Renal pelvis (tissue), 12 donors: Measurements from ENCODE around the gene PEBP1. TPM values are rescaled to one million over a fixed set of nuclear protein-coding genes. Genes with fewer than 3 reads are reported as not detected.

Experiments
- DNase-seq: peaks from one replicate; pipeline ENCODE4 v3.0.0-alpha.2; 2013
- long read RNA-seq, 16 experiments: transcript quantifications; one replicate each; lab custom pipeline, GENCODE V29; 2026
- polyA plus RNA-seq, 3 donors: library from polyadenylated mRNA; unstranded; fragments of 120-200 nt; gene quantifications; one replicate each; pipeline ENCODE4 v1.2.1, GENCODE V29; 2013; ENCODE audit not compliant: insufficient read length in 3 of 3

The PEBP1 gene
- polyA plus RNA-seq: 100 to 1,000 TPM; 302 to 348 (median 328) TPM
- long read RNA-seq, donor 1, transcript PEBP1-201 (4 exons, 1,697 nt): major isoform, 262 of 299 reads
- long read RNA-seq, donor 1, partial matches to known transcripts: 5 of 299 reads
- long read RNA-seq, donor 1, other reads (novel, unspliced or antisense): 32 of 299 reads
- long read RNA-seq, donor 2, transcript PEBP1-201 (4 exons, 1,697 nt): major isoform, 345 of 400 reads
- long read RNA-seq, donor 2, partial matches to known transcripts: 20 of 400 reads
- long read RNA-seq, donor 2, other reads (novel, unspliced or antisense): 35 of 400 reads
- long read RNA-seq, donor 3, transcript PEBP1-201 (4 exons, 1,697 nt): major isoform, 273 of 311 reads
- long read RNA-seq, donor 3, partial matches to known transcripts: 21 of 311 reads
- long read RNA-seq, donor 3, other reads (novel, unspliced or antisense): 17 of 311 reads
- long read RNA-seq, donor 4, transcript PEBP1-201 (4 exons, 1,697 nt): major isoform, 377 of 444 reads
- long read RNA-seq, donor 4, partial matches to known transcripts: 30 of 444 reads
- long read RNA-seq, donor 4, other reads (novel, unspliced or antisense): 37 of 444 reads
- long read RNA-seq, donor 5, transcript PEBP1-201 (4 exons, 1,697 nt): major isoform, 198 of 226 reads
- long read RNA-seq, donor 5, partial matches to known transcripts: 5 of 226 reads
- long read RNA-seq, donor 5, other reads (novel, unspliced or antisense): 23 of 226 reads
- long read RNA-seq, donor 6, transcript PEBP1-201 (4 exons, 1,697 nt): major isoform, 227 of 254 reads
- long read RNA-seq, donor 6, partial matches to known transcripts: 0 of 254 reads
- long read RNA-seq, donor 6, other reads (novel, unspliced or antisense): 27 of 254 reads
- long read RNA-seq, donor 7, transcript PEBP1-201 (4 exons, 1,697 nt): major isoform, 331 of 835 reads
- long read RNA-seq, donor 7, partial matches to known transcripts: 471 of 835 reads
- long read RNA-seq, donor 7, other reads (novel, unspliced or antisense): 33 of 835 reads
- long read RNA-seq, donor 8, transcript PEBP1-201 (4 exons, 1,697 nt): major isoform, 97 of 224 reads
- long read RNA-seq, donor 8, partial matches to known transcripts: 120 of 224 reads
- long read RNA-seq, donor 8, other reads (novel, unspliced or antisense): 7 of 224 reads
- long read RNA-seq, donor 9, transcript PEBP1-201 (4 exons, 1,697 nt): major isoform, 394 of 443 reads
- long read RNA-seq, donor 9, partial matches to known transcripts: 19 of 443 reads
- long read RNA-seq, donor 9, other reads (novel, unspliced or antisense): 30 of 443 reads
- long read RNA-seq, donor 10, transcript PEBP1-201 (4 exons, 1,697 nt): major isoform, 272 of 319 reads
- long read RNA-seq, donor 10, partial matches to known transcripts: 20 of 319 reads
- long read RNA-seq, donor 10, other reads (novel, unspliced or antisense): 27 of 319 reads
- long read RNA-seq, donor 11, transcript PEBP1-201 (4 exons, 1,697 nt): major isoform, 180 of 607 reads
- long read RNA-seq, donor 11, partial matches to known transcripts: 399 of 607 reads
- long read RNA-seq, donor 11, other reads (novel, unspliced or antisense): 28 of 607 reads
- long read RNA-seq, donor 12, transcript PEBP1-201 (4 exons, 1,697 nt): major isoform, 352 of 438 reads
- long read RNA-seq, donor 12, partial matches to known transcripts: 28 of 438 reads
- long read RNA-seq, donor 12, other reads (novel, unspliced or antisense): 58 of 438 reads
- long read RNA-seq, donor 13, transcript PEBP1-201 (4 exons, 1,697 nt): major isoform, 123 of 155 reads
- long read RNA-seq, donor 13, partial matches to known transcripts: 24 of 155 reads
- long read RNA-seq, donor 13, other reads (novel, unspliced or antisense): 8 of 155 reads
- long read RNA-seq, donor 14: 0 reads
- long read RNA-seq, donor 15, transcript PEBP1-201 (4 exons, 1,697 nt): major isoform, 337 of 706 reads
- long read RNA-seq, donor 15, partial matches to known transcripts: 340 of 706 reads
- long read RNA-seq, donor 15, other reads (novel, unspliced or antisense): 29 of 706 reads
- long read RNA-seq, donor 16, transcript PEBP1-201 (4 exons, 1,697 nt): major isoform, 376 of 965 reads
- long read RNA-seq, donor 16, partial matches to known transcripts: 551 of 965 reads
- long read RNA-seq, donor 16, other reads (novel, unspliced or antisense): 38 of 965 reads

- peak; percentile 90 for DNase-seq
Measured at GRCh38 chr12:118135788-118136558, at the start of gene PEBP1. PEBP1 (plus strand) TSS chr12:118136124; CDS start chr12:118136210, 86 bp downstream.

DNA sequence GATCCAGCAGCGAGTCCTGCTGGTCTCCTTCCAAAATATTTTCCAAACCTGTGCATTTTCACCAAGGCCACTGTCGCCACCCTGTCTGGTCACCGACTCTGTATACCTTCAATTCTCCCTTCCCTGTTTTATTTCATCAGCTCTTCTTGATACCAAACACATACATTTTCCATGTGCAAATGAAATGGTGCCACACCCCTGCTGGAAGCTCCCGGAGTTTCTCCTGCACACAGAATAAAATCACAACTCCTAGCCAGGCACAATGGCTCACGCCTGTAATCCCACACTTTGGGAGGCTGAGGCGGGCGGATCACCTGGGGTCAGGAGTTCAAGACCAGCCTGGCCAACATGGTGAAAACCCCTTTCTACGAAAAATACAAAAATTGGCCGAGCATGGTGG, 46.1 kb upstream of the PEBP1 start:
- no peak for DNase-seq

GRCh38 chr12:118094039-118094438, 41.9 kb upstream of the PEBP1 start:
- DNase-seq: no peak

GRCh38 chr12:118098401-118098800, 37.5 kb upstream of the PEBP1 start:
- no peak for DNase-seq

- no peak for DNase-seq
Measured at GRCh38 chr12:118098911-118099671, 36.8 kb upstream of the PEBP1 start.

DNA sequence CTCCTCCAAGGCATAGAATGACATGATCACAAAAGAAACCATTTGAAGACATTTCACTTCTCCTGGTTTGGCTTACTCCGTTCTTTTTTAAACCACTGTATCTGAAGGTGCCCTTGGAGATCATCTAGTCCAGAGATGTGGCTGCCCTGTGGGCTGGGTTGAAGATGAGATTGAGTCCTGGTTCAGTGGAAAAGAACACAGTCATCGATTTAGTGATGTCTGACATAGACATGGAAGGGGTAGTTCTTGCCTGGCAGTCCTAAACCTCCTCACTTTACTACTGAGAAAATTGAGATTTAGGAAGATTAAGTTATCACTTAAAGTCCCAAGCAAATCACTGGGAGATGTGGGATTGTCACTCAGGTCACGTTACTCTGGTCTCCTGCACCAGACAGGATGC, 34.9 kb upstream of the PEBP1 start:
- DNase-seq: no peak

GRCh38 chr12:118102070-118102469, 33.9 kb upstream of the PEBP1 start:
- no peak for DNase-seq

- DNase-seq: no peak
Measured at GRCh38 chr12:118102609-118103008, 33.3 kb upstream of the PEBP1 start.

DNA sequence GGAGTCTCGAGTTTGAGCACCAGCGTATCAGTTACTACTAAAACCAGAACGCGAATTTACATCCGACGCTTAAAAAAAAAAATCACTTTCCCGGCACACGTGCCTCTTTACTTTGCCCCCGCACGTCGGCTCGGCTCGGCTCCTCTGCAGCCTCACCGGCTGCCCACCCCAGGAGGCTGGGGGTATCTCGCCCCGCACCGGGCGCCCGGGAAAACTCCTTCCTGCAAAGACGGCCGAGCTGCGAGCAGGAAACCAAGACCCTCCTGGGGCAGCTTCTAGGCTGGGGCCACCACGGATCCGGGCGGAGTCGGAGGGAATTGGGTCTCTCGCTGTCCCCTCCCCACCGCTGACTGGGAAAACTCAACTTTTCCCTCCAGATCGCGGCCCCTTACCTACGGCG, 32.7 kb upstream of the PEBP1 start:
- peak; percentile 36 for DNase-seq

- DNase-seq: peak; percentile 50
Measured at GRCh38 chr12:118103601-118104382, 32.1 kb upstream of the PEBP1 start, which contains the start of gene VSIG10. VSIG10 (minus strand) TSS chr12:118104011; CDS start chr12:118103671, 340 bp downstream.

GRCh38 chr12:118107011-118107410, 28.9 kb upstream of the PEBP1 start:
- no peak for DNase-seq

GRCh38 chr12:118107694-118108093, 28.2 kb upstream of the PEBP1 start:
- DNase-seq: no peak

DNA sequence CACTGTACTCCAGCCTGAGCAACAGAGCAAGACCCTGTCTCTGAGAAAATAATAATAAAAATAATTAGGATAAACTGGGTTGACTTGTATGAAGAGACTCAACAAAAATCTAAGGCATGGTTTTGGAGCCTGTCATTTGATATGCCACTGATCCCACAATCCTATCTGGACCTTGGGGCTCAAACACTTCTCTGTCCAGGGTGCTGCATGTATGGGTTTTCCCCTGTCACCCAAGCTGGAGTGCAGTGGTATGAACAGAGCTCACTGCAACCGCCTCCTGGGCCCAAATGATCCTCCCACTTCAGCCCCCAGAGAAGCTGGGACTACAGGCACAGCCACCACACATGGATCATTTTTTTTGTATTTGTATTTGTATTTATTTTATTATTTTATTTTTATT, 26.8 kb upstream of the PEBP1 start:
- no peak for DNase-seq

- no peak for DNase-seq
Measured at GRCh38 chr12:118119449-118119879, 16.5 kb upstream of the PEBP1 start.

- DNase-seq: no peak
Measured at GRCh38 chr12:118120579-118121363, 15.2 kb upstream of the PEBP1 start.

DNA sequence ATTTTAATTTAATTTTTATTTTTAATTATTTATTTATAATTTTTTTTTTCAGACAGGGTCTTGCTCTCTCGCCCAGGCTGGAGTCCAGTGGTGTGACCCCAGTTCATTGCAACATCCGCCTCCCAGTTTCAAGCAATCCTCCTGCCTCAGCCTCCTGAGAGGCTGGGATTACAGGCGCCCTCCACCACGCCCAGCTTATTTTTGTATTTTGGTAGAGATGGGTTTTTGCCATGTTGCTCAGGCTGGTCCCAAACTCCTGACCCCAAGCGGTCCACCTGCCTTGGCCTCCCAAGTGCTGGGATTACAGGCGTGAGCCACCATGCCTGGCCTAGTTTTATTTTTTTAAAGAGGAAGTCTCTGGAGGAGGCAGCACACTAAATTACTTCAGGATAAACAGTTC, 13.7 kb upstream of the PEBP1 start:
- DNase-seq: no peak
